ENCODE measurements around the gene CYTL1.
"Not testable (repeated sequence)": the region's sequence is repeated elsewhere in the genome, so short reads cannot be mapped to it uniquely, and the experiment has no call there.

CYTL1 gene, protein sequence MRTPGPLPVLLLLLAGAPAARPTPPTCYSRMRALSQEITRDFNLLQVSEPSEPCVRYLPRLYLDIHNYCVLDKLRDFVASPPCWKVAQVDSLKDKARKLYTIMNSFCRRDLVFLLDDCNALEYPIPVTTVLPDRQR

DNA sequence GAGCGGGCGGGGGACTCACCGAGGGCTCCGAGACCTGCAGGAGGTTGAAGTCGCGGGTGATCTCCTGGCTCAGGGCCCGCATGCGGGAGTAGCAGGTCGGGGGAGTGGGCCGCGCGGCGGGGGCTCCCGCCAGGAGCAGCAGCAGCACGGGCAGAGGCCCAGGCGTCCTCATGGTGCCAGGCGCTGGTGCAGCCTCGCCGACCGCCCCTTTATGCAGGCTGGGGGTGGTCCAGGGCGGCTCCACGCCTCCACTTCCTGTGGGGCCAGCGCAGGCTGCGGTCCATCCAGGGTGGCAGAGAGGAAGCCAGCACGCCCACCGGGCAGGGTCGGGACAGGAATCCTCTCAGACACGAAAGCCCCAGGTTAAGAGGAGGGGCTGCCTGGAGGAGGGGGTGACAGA, at the start of gene CYTL1:
Gene CYTL1 (minus strand): TSS at position 185 of the 400 bp plus-strand sequence. CDS start 13 bp downstream, at position 172.
- no peak for DNase-seq (ENCODE audit: low read depth)
- H3K4me3 ChIP-seq (ENCODE audit: low read depth, low read length): peak within 1 kb of the TSS; percentile 16

DNA sequence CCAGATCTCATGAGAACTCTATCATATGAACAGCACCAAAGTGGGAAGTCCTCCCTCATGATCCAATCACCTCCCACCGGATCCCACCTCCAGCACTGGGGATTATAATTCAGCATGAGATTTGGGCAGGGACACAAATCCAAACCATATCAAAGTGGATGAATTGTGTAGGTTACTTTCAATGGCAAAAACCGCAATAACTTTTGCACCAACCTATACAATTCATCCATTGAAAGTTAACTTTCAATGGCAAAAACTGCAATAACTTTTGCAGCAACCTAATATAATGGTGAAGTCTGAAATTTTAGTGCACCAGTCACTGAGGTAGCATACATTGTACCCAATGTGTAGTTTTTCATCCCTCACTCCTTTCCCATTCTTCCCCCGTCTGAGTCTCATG, 48.6 kb upstream of the CYTL1 start:
- no peak for DNase-seq (ENCODE audit: low read depth)
- H3K4me3 ChIP-seq (ENCODE audit: low read depth, low read length): no peak overlapping the region

DNA sequence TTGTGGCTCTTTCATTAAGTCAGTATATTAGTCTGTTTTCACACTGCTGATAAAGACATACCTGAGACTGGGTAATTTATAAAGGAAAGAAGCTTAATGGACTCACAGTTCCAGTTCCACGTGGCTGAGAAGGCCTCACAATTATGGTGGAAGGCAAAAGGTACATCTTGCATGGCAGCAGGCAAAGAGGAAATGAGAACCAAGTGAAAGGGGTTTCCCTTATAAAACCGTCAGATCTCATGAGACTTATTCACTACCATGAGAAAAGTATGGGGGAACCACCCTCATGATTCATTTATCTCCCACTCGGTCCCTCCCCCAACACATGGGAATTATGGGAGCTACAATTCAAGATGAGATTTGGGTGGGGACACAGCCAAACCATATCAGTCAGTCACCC, 47.7 kb upstream of the CYTL1 start:
- not testable (repeated sequence) for DNase-seq (ENCODE audit: low read depth); H3K4me3 ChIP-seq (ENCODE audit: low read depth, low read length)

DNA sequence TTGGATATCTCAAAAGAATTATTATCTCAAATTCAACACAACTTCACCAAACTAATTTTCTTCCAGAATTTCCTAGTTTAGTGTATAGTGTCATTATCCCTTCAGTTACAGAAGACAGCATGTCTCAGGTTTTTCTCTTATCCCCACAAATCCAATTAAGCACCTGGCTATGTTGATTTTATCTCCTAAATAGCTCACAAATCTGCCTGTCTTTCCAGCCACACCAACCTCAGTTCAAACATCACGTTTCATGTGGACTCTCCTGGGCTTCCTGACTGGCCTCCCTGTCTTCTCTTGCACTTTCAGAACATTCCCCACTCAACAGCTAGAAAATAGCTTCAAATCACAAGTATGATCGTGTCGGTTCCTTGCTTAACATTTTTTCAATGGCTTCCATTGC, 46.8 kb upstream of the CYTL1 start:
- H3K4me3 ChIP-seq (ENCODE audit: low read depth, low read length): no peak overlapping the region
- no peak for DNase-seq (ENCODE audit: low read depth)

DNA sequence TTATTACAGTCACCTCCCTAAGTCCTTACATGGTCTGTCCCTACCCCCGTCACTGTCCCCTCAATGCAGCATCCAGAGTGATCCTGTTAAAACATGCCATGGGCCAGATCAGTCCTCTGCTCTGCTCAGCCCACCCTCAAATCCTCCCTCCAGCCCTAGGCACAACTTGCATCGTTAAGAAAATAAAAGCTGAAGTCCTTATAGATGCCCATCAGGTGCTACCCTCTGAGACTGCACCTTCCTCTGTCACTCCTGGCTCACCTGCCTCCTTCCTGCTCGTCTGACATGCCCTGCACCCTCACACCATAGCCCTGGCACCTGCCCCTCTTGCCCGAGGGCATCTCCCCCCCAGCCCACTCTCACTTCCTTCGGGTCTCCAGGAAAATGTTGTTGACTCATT, 36.2 kb upstream of the CYTL1 start:
- DNase-seq (ENCODE audit: low read depth): no peak
- no peak overlapping the region for H3K4me3 ChIP-seq (ENCODE audit: low read depth, low read length)

DNA sequence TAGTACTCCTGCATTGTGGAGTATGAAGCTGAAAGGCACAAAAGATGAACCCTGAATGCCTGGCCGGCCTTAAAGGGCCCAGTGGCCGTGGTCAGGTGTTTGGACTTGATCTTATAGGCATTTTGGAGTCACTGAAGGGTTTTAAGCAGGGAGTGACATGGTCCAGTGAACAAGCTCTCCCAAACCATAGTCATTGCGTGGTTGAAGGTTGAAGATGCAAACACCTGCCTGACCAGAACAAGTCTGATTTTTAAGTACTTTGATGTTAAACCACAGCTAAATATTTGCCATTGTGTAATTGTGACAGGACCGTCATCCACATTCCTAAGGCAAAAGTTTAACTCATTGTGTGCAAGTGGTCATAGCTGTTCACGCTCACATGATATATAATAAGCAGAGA, 35.3 kb upstream of the CYTL1 start:
- no peak for DNase-seq (ENCODE audit: low read depth)
- H3K4me3 ChIP-seq (ENCODE audit: low read depth, low read length): no peak overlapping the region

DNA sequence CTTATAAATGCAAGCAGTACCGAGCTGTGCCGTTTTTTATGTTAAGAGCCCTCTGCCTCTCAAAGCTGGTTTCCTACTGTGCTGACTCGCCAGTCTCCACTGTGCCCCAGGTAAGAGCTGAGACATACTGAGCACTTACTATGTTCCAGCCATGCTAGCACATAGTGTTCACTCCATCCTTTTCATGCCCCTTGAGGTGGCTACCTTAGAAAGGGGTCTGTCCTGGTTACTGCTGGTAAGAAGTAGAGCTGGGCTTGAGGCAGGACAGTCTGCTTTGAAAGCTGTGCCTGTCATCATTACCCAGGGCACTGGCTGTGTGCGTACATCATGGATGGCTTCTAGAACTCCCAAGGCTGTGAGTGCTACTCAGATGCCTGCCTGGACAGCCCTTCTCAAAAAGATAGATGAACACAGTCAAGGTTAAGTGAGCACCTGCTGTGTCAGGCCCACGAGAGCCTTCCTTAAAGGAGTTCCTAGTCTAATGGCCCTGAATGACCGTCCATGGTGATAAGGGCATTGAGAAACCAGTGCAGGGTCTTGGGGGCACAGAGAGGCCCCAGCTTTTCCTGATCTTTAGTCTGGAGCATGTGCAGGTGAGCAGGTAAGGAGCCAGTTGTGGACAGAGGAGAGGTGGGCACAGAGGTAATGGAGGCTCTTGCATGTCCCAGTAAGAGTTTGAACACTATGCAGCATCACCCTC, 33.6 kb upstream of the CYTL1 start:
- no peak overlapping the region for H3K4me3 ChIP-seq (ENCODE audit: low read depth, low read length)
- DNase-seq (ENCODE audit: low read depth): no peak

DNA sequence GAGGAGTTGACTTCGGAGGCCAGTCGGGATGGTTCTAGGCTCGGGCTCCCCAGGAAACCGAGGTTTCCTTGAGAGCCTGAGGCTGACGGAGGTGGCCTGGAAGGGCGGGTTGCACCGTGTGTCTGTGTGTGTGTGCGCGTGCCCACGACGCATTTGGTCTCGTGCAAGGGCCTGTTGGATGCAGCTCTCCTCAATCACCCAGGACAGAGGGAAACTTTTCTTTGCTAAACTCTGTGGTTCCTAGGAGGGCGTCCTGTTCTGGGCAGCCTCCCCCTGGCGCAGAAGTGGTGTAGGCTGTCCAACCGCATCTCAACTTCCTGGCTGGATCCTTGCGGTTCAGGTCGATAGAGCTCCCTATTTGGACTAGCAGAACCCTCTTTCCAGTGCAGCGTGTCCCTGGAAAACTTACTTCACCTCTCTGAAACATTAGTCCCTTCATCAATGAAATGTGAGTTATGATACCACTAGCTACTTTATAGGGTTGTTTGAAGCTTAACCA, 33.0 kb upstream of the CYTL1 start:
- no peak overlapping the region for H3K4me3 ChIP-seq (ENCODE audit: low read depth, low read length)
- DNase-seq (ENCODE audit: low read depth): no peak

DNA sequence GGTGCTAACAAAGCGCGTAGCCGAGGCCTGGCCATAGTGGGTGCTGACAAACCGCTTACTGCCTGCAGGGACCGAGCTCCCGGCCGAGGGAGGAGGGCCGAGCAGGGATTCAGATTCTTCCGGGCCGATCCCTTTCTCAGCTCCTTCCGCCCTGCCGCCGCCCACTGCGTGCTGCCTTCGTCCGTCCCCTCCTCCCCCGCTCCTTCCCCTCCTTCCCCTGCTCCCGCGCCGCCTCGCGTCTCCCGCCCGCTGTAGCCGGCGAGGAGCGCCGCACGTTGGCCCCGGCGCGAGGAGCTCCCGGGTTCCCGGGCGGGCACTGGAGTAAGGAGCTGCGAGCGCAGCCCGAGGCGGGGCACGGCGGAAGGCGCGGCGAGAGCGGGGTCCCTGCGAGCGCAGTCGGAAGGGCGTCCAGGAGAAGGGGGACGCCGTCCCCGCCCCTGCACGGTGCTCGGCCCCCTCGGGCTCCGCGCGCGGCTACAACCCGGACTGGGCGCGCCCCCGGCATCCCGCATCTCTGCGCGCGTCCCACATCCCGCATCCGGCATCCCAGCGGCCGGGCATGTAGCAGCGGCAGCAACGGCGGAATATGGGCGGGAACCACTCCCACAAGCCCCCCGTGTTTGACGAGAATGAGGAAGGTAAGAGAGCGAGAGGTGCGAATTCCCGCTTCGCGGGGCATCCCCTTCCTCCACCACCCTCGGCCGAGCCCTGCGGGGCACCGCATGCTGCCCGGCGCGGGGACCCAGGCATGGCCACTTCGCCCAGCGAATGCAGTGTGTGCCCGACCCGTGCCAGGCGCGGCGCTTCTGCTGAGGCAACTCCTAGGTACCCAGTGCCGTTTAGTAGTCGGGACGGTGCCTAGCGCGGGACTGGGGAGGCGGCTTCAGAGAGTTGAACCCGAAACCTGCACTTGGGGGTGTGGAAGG, 32.3 kb upstream of the CYTL1 start, which contains the start of gene STK32B:
Gene STK32B (plus strand): TSS at position 203 of the 926 bp plus-strand sequence.
- no peak for DNase-seq (ENCODE audit: low read depth)
- peak within 1 kb of the TSS; percentile 57 for H3K4me3 ChIP-seq (ENCODE audit: low read depth, low read length)

DNA sequence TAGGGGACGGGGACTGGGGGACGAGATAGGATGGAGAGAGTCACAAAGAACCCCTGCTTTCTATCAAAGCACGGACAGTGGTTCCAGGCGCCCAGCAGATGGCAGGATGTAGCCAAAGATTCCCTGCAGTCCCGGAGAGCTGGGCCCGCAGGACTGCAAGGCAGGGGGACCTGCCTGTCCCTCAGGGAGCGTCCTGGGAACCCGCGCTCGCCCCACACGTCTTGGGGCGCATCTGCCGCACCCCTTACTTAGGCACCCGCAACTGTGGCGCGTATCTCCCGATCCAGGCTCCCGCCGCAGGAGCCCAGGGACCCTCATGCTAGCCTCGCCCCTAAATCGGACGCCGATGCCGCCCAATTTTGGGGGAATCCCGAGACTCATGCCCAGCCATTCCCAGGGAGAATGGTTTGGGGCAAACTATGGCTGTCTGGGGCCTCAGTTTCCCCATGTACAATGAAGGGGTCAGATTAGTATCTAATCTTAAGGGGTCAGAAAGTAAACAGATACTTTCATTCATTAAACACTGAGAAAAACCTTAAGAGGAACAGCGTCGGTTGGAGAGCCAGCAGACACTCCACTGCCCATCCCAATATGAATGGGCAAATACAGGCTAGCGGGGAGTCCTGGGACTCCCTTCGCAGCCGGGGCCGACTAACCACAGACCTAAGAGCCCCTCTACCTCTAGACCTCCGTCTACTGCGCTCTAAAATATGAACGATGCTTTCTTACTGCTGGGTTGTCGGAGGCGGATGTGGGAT, 31.4 kb upstream of the CYTL1 start:
- DNase-seq (ENCODE audit: low read depth): peak; percentile 34
- H3K4me3 ChIP-seq (ENCODE audit: low read depth, low read length): peak overlapping the region; percentile 57

DNA sequence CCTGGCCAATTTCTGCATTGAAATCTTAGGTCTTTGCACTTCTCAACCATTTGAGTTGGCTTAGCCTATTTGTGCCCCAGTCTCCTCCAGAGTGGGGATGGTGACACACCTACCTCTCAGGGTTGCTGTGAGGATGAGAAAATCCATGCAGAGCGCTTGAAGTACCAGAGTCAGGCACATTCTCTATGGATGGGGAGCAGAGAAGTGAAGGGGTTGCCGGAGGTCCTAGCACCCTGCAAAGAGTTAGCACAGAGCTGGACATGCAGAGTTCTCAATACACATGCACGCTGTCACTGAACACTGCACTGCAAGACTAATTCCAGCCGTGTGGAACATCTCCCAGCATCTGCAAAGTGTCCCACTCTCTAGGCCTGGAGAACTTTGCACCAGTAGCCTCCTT, 29.5 kb upstream of the CYTL1 start:
- DNase-seq (ENCODE audit: low read depth): no peak

DNA sequence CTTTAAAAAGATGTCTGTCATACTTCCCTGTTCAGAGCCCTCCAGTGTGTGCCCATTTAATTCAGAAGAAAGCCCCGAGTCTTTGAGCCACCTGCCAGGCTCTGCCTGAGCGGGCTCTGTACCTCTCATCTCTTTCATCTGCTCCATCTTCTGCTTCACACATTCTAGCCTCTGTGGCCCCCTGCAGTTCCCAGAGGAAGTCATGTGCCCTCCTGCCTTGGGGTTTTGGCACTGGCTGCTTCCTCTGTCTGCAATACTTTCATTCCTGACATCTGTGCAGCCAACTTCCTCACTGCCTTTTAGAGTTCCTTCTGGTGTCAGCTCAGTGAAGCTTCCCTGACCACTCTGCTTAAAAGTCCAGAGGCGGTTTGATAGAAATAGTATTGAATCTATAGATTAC, 25.8 kb upstream of the CYTL1 start:
- DNase-seq (ENCODE audit: low read depth): no peak

More for the DNA sequence above, 29.5 kb upstream of the CYTL1 start:
- H3K4me3 ChIP-seq (ENCODE audit: low read depth, low read length): no peak overlapping the region

DNA sequence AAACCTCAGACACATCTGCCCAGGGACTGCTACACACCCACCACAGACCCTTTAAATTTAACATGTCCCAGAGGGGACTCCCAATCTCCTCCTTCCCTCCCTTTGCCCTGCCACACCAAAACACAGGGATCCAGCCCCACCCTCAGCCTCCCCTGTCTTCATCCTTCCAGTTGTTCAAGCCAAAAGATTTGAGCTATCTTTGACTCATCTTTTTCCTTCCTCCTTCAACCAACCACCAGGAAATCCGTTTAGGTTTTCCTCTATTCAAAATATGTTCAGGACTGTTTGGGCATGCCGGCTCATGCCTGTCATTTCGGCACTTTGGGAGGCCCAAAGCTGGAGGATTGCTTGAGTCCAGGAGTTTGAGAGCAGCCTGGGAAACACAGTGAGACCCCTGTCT, 25.1 kb upstream of the CYTL1 start:
- no peak for DNase-seq (ENCODE audit: low read depth)
- no peak overlapping the region for H3K4me3 ChIP-seq (ENCODE audit: low read depth, low read length)

More for the DNA sequence above, 25.8 kb upstream of the CYTL1 start:
- H3K4me3 ChIP-seq (ENCODE audit: low read depth, low read length): no peak overlapping the region

DNA sequence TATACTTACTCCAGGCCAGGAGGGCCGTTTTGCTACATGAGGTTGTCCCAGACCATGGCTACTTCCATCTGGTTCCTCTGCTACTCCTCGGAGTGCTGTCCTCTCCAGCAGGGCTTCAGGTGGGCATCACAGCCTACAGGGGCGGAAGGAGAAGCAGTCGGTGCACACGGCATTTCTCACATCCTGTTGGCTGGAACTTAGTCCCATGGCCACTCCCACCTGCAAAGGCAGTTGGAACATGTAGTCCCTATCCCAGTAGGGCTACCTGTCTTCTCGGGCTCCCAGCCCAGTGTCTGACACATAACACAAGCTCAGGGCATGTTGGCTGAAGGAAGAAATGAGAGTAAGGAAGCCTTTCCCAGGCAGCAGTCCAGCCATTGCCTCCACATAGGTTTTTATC, 24.3 kb upstream of the CYTL1 start:
- no peak for DNase-seq (ENCODE audit: low read depth)
- no peak overlapping the region for H3K4me3 ChIP-seq (ENCODE audit: low read depth, low read length)

DNA sequence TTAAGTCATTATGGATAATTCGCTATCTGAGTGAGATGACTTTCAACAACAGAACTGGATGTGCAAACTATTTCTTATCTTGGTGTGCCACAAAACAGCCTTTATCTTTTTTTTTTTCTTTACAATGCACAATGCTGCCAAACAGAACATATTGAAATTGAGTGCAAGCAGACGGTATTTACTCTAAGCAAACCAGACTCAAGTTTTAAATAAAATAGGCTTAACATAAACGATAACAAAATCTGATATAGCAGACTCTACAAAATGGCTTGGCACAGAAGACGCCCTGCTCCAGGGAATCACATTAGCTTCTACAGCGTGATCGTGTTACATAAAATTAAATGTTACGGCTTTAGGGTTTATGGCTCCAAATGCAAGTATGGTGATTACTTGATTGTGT, 22.4 kb upstream of the CYTL1 start:
- H3K4me3 ChIP-seq (ENCODE audit: low read depth, low read length): no peak overlapping the region
- DNase-seq (ENCODE audit: low read depth): no peak

DNA sequence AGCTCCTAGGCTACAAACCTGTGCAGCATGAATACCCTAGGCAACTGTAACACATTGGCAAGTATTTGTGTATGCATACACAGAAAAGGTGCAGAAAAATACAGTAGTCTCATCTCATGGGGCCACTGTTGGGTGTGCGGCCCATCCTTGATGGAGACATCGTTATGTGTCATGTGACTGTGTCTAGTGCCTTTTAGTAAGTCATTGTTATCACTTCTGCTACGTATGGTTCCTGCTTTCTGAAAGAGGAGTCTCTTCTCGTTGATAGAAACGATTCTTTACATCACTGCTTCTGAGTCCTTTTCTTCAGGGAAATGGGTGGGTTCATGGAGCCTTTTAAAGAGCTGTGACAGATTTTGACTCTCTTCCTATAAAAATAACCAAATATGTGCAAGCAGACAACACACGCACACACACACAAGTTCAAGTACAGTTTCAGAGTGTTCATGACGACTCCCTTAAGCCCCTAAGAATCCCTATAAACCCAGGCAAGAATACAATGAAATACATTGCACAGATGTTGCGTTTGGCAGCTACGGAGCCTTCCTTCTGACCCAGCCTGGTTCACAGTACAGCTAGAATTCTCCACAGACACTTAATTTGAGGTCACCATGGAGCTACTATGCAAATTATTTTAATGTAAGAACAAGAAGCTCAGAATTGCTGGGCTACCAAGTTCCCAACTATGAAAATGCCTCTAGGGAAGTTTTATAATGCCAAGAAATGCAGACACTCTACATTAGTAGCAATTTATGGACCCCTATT, 21.8 kb upstream of the CYTL1 start:
- DNase-seq (ENCODE audit: low read depth): no peak
- no peak overlapping the region for H3K4me3 ChIP-seq (ENCODE audit: low read depth, low read length)

DNA sequence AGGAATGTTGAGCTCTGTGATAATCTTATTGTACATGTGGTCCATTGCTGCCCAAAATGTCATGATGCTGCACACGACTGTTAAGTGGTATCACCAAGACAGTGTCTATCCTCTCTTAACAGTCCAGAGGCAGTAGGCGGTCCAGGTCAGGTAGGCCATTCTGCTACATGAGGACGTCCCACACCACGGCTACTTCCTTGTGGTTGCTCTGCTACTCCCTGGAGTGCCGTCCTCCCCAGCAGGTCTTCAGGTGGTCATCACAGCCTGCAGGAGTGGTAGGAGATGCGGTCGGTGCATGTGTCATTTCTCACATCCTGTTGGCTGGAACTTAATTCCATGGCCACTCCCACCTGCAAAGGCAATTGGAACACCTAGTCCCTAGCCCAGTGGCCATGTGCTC, 20.5 kb upstream of the CYTL1 start:
- DNase-seq (ENCODE audit: low read depth): no peak
- H3K4me3 ChIP-seq (ENCODE audit: low read depth, low read length): no peak overlapping the region

DNA sequence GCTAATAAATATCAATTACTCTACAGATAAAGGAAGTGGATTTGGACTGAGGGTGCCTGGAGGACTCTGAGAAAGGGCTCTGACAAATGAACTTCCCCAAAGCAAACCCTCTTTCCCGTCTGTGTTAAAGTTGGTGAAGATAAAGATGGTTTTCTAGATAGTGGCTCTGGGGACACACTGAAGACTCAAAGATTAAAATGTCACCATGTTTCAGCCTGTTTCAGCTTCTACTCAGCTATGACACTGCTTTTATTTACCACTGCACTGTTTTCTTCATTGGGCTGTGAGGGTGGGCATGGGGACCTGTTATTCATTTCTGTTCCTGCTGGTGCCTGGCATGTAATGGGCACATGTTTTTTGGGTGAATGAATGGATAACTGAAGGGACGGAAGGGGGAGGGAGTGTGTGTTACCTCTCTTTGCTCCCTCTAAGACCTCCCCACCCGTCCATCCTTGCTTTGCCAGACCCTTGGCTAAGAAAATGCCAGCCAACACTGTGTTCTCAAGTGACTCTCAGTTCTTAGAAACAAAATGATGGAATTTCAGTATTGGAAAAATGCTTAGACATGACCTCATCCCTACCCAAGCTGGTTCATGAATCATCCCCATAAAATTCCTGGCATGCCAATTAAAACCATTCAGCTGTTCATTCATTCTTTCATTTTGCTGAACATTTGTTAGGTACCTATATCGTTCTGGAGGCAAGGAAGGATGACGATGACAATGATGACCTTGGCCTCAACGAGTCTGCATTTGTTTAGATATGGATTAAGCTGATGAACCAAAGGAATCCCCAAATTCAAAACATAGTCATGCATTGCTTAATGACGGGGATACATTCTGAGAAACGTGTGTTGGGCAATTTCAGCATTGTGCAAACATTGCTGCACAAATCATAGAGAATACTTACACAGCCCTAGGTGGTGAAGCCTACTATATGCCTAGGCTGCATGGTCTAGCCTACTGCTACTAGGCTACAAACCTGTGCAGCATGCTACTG, 18.6 kb upstream of the CYTL1 start:
- DNase-seq (ENCODE audit: low read depth): peak; percentile 72

More for the DNA sequence above, 18.6 kb upstream of the CYTL1 start:
- H3K4me3 ChIP-seq (ENCODE audit: low read depth, low read length): no peak overlapping the region
